HG03108 (cell line): ENCODE measurements around the gene CCNK.

Experiments
- ATAC-seq: cut with Tn5 transposase; IDR thresholded peaks from one replicate; pipeline ENCODE4 v1.9.1; 2021; ENCODE audit warnings: moderate library complexity; ENCODE audit not compliant: unreplicated experiment

CCNK gene

DNA sequence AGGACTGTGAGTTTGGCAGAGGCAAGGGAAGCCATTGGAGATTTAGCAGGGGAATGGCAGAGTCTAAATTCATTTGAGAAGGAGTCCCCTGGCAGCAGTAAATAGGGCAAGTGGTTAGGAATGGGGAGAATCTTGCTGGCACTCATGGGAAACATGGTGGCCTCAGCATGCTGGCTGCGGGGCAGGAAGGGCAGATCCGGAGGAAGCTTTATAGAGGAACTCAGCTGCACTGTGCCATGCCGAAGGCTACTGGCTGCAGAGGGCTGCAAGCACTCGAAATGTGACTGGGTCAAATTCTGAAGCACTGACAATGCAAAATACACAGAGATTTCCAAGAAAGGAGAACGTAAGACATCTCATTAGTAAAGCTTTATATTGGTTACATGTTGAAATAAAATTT lies 23.9 kb downstream of the CCNK start:
- ATAC-seq, result no peak

DNA sequence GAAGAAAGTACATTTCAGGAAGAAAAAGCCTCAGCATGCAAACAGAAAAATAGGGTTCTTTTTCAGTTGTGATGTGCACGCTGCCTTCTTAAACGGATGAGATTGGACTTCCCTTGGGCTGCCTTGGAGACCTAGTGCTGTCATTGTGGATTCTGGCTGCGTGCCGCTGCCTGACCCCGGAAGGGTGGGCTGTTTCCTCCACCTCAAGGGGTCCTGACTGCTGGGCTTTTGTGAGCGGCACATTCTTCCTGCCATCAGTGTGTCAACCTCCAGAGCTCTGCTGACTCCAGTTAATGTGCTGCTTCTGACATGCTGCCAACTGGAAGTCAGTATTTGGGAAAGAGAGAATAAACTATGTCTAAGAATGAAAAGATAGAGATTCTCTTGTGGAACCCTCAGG lies 25.1 kb downstream of the CCNK start:
- ATAC-seq, result no peak

DNA sequence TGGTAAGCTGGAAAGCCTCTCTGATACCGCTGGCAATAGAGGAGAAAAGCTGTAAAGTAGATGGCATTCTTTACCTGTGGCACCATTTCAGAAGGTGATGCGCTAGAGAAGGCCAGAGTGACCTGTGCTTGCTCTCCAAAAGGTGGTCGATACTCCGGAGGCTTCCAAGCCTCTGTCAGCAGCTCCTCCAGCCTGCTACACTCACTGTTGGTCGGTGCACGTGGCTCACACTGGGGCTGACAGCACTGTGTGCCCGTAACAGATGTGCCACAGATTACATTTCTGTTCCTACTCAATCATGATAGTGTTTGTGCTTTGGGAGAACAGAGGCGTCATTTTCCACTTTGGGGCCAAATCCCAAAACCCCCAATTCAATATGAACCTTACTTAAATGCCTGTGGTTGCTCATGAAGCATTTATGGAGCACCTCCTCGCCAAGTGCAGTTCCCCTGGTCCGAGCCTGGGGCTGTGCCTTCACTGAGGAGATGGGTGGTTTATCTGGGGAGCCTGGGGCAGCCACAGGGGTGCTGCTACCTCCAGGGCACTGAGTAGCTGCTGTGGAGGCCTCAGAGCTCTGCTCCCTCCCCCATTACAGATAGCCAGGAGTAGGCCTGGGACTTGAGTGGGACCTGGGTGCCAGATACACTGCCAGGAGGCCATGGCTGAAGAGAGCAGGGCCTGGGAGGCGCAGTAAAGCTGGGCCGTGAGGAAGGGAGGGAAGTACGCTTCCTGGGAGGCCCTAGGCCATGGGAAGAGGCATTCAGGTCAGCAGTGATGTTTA lies 26.8 kb downstream of the CCNK start:
- no peak for ATAC-seq

DNA sequence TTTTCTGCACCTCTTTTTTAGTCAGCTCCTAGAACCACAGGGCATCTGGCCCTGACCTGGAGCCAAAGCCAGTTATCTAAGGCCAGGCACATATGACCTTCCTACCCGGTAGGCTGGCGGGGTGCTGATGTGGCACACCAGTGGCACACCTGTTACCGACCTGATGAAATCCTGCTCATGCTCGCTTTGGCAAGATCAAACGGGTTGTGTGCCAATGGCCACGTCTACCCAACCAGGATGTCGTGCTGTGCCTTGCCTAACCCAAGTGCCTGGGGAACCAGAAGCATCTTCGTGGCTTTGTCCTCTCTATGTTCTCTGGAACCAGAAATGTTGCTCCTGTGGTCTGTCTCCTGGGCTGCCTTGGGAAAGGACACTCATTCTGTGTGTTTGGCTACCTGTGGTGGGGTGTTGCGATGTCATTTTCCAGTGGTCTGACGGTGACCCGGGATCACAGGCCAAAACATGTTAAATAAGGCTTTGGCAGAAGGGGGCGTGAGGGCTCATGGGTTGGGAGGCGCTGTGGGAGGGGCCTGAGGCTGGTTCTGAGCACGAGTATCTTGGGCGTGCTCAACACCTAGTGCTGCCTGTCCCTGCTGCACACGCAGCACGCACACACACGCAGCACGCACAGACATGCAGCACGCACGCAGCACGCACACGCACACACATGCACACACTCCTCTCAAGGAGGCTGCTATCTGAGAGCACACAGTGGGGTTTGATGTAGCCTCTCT lies 27.9 kb downstream of the CCNK start:
- ATAC-seq, result no peak

DNA sequence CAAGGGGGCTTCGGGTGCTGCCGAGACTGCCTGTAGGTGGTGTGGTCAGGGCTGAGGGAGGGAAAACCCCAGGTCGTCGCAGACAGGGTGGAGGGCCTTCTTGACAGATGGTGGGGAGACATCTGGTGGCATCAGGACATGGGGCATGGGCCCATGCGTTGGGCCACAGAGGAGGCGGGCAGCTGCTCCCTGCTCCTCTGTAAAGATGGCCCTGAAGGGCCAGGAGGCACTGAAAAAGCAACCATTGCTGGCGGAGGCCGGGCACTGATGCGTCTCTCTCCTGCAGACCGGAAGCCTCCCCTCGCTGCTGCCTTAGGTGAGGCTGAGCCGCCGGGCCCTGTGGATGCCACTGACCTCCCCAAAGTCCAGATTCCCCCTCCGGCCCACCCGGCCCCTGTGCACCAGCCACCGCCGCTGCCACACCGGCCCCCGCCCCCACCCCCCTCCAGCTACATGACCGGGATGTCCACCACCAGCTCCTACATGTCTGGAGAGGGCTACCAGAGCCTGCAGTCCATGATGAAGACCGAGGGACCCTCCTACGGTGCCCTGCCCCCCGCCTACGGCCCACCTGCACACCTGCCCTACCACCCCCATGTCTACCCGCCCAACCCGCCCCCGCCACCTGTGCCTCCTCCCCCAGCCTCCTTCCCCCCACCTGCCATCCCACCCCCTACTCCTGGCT lies 28.8 kb downstream of the CCNK start:
- no peak for ATAC-seq

DNA sequence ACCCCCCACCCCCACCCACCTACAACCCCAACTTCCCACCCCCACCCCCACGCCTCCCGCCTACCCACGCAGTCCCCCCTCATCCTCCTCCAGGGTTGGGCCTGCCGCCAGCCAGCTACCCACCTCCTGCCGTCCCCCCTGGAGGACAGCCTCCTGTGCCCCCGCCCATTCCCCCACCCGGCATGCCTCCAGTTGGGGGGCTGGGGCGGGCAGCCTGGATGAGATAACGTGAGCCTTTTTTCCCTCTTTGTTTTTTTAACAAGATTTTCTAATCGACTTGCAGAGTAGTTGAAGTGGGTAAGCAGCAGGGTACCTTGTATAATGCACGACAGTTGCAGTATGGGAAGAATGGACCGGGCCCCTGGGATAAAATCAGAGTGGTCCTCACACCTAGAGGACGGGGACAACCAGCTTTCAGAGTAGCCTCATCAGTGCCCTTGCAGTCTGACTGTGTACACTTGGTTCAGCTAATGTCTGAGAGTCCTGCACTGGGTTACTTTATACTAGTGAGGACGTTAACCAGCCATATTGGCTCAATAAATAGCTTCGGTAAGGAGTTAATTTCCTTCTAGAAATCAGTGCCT lies 29.4 kb downstream of the CCNK start:
- no peak for ATAC-seq

DNA sequence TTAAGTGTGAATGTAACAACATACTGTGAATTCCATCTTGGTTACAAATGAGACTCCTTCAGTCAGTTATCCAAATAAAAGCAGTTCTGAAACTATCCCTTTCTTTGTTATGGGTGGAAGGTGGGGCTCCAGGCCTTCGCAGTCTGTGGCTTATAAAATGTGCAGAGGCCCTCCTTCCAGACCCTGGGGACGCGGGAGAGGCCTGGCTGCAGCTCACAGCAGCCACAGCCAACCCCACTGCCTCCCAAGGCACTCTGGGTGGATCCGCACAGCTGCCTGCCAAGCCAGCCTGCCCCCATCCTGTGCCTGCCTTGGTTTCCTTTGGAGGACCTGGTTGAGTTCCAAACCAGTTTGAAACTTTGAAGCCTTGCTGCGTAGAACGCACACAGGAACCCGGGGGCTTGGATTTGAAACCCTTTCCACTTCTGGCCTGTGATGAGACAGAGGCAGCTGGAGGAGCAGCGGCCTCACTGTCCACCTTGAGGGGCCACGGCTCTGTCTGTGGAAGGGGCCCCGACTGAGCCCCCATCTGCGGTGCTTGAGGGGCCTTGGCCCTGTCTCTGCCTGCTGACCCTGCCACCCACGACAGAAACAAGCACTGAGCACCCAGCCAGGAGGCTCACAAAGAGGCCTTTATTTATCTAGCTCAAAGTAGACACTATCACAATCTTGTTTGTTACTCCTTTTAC lies 30.4 kb downstream of the CCNK start:
- no peak for ATAC-seq

DNA sequence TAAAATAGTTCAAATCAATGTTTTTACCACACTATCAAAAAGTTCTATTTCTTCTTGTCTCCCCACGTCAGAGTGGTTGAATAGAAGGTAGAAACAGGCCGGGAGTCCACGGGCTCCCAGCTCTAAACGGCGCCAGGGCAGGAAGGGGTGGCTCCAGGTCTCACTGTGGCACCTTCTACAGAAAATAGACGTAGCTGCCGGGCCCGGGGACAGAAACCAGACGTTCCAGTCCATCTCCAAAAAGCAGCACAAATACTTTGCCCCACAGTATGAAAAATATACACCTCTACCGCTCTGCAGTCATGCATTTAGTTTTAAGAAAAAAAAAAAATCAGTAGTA lies 30.9 kb downstream of the CCNK start:
- ATAC-seq, result no peak

DNA sequence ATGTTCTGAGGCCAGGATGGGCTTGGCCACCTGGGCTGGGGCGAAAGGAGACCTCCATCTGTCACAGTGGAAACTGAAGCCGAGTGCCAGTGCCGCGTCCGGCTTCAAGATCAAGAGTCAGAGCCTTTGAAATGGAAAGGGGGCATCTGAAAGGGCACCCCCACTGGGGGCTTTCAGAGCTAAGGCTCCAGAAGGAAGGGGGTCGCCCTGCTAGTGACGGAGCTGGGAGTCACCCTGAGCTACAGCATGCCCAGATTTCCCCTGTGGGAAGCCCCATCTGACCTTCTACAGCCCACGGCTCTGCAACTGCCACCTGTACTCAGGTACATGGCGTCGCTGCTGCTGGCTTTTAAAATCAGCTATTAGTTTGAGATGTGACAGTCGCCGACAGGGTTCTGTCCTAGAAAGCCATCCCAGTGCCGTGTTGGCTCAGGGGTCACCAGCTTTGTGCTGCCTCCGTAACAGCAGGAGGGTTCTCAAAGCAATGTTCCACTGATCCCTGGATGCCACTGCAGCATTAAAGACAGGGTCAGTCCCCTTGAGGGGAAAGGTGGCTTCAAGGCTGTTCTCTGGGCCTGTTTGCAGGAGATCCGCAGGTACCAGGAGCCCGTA lies 31.5 kb downstream of the CCNK start:
- ATAC-seq, result no peak

DNA sequence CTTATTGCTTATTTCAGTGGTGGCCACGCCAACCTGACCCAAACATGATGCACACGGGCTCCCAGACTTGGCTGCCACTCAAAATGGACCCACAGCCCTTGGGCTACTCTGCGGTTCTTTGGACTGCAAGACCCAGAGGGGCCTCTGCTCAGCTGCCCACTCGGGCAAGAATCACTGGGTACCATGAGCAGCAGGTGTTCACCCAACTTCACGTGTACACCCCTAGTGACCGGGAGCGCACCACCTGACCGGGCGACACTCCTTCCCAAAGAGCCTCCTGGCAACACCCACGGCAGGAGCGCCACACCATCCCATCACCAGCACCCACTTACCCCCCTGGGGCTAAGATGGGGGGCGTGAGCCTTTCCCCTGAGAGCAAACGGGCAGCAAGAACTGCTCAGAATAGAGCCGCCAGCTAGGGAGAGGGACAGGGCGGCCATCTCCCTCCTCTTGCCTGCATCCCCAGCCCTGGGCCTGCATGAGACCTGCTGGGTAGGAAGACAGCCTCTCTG lies 32.0 kb downstream of the CCNK start:
- ATAC-seq, result no peak

DNA sequence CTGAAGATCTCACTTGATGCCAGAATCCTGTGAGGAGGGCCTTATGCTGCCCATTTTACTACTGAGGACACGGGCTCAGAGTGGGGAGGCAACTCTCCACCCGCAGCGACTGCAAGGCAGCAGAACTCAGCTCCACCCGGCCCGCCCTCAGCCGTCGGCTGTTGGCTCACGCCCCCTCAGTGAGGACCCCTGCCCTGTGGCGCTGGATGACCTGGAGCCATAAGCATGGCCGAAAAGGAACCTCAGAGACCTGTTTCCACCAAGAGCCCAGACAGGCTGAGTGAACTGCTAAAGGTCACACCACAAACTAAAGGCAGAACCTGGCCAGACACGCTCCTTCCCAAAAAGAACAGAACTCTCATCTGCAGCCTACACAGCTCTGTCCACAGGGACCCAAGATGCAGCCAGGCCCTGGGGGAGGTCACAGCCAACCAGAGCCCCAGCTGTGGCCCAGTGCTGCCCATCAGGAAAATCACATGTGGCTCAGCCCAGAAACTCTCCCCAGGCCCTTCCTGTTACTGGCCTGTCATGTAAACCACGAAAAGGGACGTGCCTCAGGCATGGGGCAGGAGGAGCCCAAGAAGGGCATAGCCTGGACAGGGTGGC lies 32.8 kb downstream of the CCNK start:
- ATAC-seq, result no peak

DNA sequence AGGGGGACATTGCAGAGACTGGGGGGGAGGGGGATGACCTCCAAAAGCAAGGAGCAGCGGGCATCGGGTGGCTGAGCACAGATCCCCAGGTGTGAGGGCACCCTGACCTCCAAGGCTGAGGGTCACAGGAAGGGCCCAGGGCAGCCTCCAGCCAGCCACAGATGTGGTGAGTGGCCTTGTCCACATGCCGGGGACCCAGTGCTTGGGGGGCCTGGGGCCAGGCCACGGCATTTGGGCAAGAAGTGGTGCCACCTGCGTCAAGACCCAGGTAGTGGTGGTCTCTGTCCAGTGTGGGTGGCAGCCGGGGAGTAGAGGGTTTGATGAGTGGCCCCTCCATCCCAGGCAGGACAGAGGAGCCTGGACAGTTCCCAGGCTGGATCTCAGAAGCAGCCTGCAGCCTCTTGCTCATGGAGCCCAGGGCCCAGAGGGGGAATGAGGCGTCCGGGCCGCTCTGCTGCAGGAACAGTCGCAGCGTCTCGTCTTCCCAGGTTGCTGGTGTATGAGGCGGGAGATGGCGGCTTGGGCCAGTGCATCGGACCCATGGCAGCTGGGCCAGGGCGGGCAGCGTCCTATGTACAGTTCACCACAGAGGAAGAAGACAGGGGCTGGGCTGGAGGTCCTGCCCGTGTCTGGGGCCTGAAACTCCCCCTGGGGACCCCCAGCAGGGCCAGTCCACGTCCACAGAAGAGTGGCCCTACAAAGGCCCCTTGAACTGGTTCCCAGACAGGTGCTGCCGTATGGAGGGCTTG lies 33.5 kb downstream of the CCNK start:
- ATAC-seq, result no peak

DNA sequence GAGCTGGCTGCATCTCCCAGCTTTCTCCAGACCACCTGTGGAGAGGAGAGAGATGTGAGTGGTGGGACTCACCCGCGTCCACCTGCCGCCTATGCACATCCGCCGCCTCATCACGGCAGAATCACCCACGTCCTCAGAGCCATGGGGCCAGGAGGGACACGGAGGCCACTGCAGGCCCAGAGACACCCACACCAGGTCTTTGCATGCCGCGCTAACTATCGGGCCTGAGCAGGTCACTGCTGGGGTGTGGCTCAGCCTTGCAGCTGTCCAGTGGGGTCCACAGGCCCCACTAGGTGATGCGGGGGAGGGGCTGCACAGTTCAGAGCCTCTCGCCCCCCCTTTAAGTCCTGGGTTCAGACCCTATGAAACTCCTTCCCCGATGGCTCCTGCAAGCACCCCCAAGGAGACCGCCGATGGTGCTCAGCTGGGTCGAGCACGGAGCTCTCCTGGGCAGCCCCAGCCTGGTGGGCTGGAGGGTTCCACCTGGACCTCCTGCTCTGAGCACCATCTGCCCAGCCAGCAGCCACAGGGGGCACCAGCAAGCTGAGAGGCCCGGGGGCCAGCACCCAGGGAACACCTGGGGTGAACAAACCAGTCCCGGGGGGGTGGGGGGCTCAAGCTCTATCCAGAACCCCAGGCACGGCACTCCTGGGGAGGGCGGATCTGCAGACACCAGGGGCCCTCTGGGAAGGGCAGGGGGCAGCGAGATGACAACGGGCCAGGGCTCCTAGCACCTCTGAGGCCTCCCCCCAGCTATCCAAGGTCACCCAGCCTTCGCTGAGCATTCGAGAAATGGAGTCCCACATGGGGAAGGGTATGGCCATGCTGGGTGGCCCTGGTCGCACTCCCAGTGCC lies 34.3 kb downstream of the CCNK start:
- no peak for ATAC-seq

DNA sequence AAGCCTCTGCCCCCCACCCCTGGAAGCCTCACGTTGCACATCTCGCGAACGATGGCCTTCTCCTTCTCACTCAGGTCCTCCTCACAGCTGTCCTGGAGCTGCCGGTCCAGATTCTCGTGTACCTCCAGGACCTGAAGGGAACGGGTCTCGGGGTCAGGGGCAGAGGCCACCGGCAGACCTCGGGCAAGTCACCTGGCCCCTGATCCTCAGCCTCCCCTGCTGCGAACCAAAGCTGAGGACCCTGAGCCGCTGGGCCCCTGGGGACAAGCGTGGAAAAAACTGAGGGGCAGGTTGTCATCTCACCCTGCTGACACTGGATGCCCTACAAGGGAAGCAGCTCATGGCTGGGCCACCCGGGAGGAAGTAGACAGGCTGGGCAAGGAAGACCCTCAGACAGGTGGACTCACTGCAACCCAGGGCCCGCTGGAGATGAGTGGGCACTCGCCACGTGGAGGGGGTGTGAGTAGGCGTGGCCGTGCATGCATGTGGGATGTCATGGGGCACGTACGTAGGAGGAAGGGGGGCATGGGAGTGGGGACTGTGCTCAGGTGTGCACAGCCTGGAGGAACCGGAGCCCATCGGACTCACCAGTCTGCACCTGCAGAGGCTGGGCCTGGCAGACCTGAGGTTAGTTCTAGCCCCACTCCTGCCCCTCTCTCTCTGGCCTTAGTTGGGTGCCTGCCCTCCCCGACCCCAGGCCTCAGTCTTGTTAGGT lies 35.1 kb downstream of the CCNK start:
- ATAC-seq, result no peak

DNA sequence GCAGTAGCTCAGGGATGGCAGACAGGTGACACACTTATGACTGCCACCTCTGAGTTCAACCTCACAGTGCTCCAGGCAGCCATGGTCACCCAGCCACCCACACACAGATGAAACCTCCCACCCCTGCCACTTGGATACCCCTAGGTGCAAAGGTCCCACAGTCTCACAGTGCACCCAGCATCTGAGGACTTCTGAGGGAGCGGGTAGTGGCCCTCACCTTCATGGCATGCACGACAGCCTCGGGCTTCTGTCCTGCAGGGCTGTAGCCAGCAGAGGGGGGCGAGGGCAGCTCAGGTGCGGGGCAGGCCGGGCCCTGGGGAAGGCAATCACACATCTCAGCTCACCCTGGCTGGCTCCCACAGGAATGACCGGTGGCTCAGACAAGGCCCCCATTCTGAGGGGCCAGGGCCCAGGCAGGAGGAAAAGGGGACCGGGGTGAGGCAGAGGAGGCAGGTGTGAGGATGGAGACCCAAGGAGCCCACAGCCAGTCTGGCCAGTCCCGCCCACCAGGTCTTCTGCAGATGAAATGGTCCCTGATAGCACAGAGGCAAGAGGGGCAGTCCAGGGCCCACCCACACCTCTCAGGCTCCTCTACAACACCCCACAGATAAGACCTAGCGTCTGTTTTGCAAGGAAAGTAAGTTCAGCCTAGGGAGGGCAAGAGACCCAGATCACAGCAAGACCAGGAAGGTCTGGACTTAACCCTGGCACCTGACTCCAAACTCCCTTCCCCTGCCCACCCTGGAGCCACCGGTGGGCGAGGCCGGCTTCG lies 35.8 kb downstream of the CCNK start:
- no peak for ATAC-seq

DNA sequence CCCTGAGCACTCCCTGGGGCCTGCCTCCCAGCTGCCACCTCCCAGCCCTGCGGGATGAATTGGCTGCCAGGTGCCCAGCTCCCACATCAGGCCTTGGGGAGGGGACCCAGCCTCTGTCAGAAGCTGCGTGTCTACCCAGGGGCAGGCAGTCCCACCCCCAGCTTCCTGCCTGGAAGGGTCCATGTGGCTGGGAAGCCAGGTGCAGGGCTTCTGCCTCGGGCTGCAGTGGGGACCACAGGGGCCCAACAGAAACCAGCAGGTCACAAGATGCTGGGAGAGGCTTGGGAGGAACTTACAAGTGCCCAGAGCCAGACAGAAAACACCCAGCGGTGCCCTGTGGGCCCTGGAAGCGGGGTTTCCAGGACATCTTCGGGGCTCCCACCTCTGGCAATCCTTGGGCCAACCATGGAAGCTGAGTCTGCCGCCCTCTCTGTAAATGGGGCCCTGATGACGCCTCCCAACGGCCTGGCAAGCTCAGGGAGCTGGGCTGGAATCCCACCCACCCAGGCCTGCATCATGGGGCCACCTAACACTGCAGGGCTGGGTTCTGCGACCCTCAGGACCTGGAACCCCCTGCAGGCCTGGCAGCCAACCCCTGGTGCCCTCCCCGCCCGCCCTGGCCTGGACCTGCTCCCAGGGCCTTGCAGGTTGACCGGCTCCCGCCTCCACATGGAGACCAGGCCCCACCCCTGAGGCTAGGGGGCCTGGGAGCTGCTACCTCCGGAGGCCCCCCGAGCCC lies 36.6 kb downstream of the CCNK start:
- ATAC-seq, result no peak
